Heart left ventricle (tissue), 13 donors: Measurements from ENCODE around the gene NOX5.

Experiments
- CTCF ChIP-seq, 12 donors: fragments of 200-600 bp; sonication (generic) in 4 of 12; IDR thresholded peaks; one replicate each; pipeline versions ENCODE4 v1.5.0 to v1.8.0; 2018 to 2022; ENCODE audit warnings: antibody characterized with exemption in 12 of 12, mild to moderate bottlenecking in 5 of 12
- POLR2A ChIP-seq, 2 donors: fragments of 450-650 bp; IDR thresholded peaks; one replicate each; pipeline ENCODE4 v1.6.1; 2017; ENCODE audit warnings: antibody characterized with exemption in 2 of 2, mild to moderate bottlenecking in 2 of 2, moderate library complexity in 2 of 2
- donor health status: ischemic (EF 13 %, LVEDD 7.1; RV severe dilation, severe dysfunction).
- donor health status: DM: no; HTN: yes; CAD: no.
- donor health status: DM: no; HTN: no; CAD: no.
- donor health status: ischemic (EF 25% LVEDD 6.9; RV normal size, moderate dysfunction).
- donor health status: ischemic (EF 25% LVEDD 5.7; RV mildly dilated, moderate dysfunction).
- donor health status: ischemic (EF 35%, LVEDD 5.7; RV mildly dilated, moderate dysfunction).
- donor health status: nonischemic (EF 11% LVEDD 7.7; RV severe dilation, severe dysfunction).
- donor health status: DM: yes; HTN: yes; CAD: no.
- donor health status: PGD.
- donor health status: ischemic (EF 29% LVEDD 5.4; RV normal size, mild dysfunction).
- donor health status: nonischemic (EF 23%, LVEDD 6.1; RV moderate dilation, normal function).

GRCh38 chr15:68985361-68985891 lies 29.1 kb upstream of the NOX5 start:
- TF ChIP-seq POLR2A (IDR thresholded peaks at IDR 0.05) (no peak), CTCF (IDR thresholded peaks at IDR 0.05) (no peak)
